Gastrocnemius medialis (tissue), 4 donors: ENCODE data around the gene RIN1. TPM values are rescaled to one million over a fixed set of nuclear protein-coding genes. Genes with fewer than 3 reads are reported as not detected.
A peak's percentile ranks its signal among the peaks of the same experiment; 100 is the strongest.

ENCODE experiments used
- ATAC-seq, 2 donors: fragments of 150-250 bp; one replicate each; pipeline ENCODE4 v1.9.1; 2016
- DNase-seq, 2 donors: peaks; one replicate each; pipeline ENCODE4 v3.0.0-alpha.2; 2019
- H3K27ac ChIP-seq, 4 donors: fragments of 200-600 bp; sonication (generic); 1 replicate in 1 of 4; 2 replicates in 3 of 4; pipeline ENCODE4 v1.5.1; 2016 to 2018; ENCODE audit warnings: mild to moderate bottlenecking in 2 of 4, moderate library complexity in 1 of 4
- H3K27me3 ChIP-seq, 3 donors: fragments of 200-600 bp; sonication (generic) in 2 of 3; 1 replicate in 1 of 3; 2 replicates in 2 of 3; pipeline versions ENCODE4 v1.5.1 to v1.6.0; 2016 to 2019; ENCODE audit warnings: mild to moderate bottlenecking in 1 of 3, moderate library complexity in 1 of 3
- H3K36me3 ChIP-seq, 2 donors: fragments of 200-600 bp; sonication (generic) in 1 of 2; one replicate each; pipeline ENCODE4 v1.5.1; 2017 to 2018
- H3K4me1 ChIP-seq, 2 donors: fragments of 200-600 bp; sonication (generic) in 1 of 2; one replicate each; pipeline ENCODE4 v1.5.1; 2016 to 2017; ENCODE audit warnings: mild to moderate bottlenecking in 2 of 2
- H3K4me3 ChIP-seq, 4 donors: fragments of 200-600 bp; sonication (generic) in 3 of 4; 1 replicate in 1 of 4; 2 replicates in 3 of 4; pipeline ENCODE4 v1.5.1; 2016 to 2019; ENCODE audit warnings: mild to moderate bottlenecking in 2 of 4
- H3K9me3 ChIP-seq, 3 donors: fragments of 200-600 bp; sonication (generic) in 2 of 3; 1 replicate in 1 of 3; 2 replicates in 2 of 3; pipeline ENCODE4 v1.5.1; 2016 to 2019
- POLR2A ChIP-seq, 2 donors: fragments of 450-650 bp; IDR thresholded peaks; one replicate each; pipeline ENCODE4 v1.6.1; 2017; ENCODE audit warnings: antibody characterized with exemption in 2 of 2, mild to moderate bottlenecking in 2 of 2, moderate library complexity in 2 of 2
- in situ Hi-C, 4 donors: fragments of 200-750 bp; cut with MboI; loops; one replicate each; pipeline versions ENCODE4 v1.15.0 to v1.8.0; 2017; ENCODE audit warnings: low sequenced_read_pairs in 4 of 4
- intact Hi-C: fragments of 100-400 bp; cut with DNase I; formaldehyde crosslinking; loops from one replicate; pipeline ENCODE4 v1.15.1; 2023; ENCODE audit warnings: low total_unique reads
- total RNA-seq, 4 donors: library from RNA; depleted of rRNA; stranded (reverse); fragments of >200 nt; gene quantifications; one replicate each; pipeline versions ENCODE4 v1.1.0 to v1.2.3, GENCODE V29; 2016
- TF ChIP-seq, protein P1 (sequence below), 5 experiments: fragments of 450-650 bp in 3 of 5; fragments of 200-600 bp in 2 of 5; sonication (generic) in 2 of 5; IDR thresholded peaks in 4 of 5; conservative IDR thresholded peaks in 1 of 5; 1 replicate in 4 of 5; 2 replicates in 1 of 5; pipeline ENCODE4 v1.5.1; 2016 to 2019; ENCODE audit warnings: antibody characterized with exemption in 5 of 5, mild to moderate bottlenecking in 3 of 5, moderate library complexity in 3 of 5

The RIN1 gene
- total RNA-seq, 4 donors from 2014 or later: 1.9 to 9.7 (median 7.0) TPM

DNA sequence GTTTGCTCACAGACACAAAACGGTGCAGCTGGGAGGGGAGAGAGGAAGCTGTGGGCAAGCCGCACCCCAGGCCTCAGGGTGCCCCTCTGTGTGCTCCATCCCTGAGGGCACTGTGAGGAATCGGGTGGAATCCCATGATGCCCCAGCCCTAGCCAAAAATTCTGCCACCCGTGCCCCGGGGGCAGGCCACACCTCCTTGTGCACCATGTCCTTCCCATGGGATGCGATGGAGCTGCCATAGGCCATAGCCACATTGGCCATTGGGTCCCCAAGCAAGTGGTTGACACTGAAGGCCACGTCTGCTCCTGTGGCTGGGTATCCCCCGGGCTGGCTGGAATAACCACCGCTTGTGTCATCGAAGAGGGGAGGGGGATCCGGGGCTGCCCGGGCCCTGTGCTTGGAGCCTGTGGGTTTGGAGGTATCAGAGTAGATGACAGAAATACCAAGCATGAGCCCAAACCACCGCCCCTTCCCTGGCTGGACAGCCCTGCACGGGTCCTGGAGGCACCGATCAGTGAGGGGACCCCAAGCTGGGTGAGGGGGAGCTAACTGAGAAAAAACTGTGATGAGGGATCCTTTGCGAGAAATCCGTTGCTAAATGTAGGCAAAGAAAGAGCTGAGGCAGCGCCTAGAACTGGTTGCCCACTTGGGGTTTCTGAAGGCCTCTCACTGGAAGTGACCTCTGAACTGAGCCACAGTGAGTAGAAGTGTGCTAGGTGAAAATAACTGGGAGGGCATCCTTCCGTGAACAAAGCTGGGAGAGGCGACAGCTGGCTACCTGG is 48.2 kb downstream of the RIN1 start:
- Histone ChIP-seq H3K27ac (peak overlapping the region; percentile 84 to 93 (median 92)), H3K27me3 (peaks cover 14 to 18% (median 17%) of the 10 kb centered on the region in 3 donors), H3K4me3 (peak overlapping the region; percentile 80 to 87 (median 85)), H3K36me3 (peaks cover 0 to 6% of the 10 kb centered on the region in 2 donors), H3K9me3 (no peaks in the 10 kb centered on the region), H3K4me1 (peaks cover 20 to 36% of the 10 kb centered on the region in 2 donors)
- peak; percentile 3 to 9 for ATAC-seq
- TF ChIP-seq, protein P1, sequence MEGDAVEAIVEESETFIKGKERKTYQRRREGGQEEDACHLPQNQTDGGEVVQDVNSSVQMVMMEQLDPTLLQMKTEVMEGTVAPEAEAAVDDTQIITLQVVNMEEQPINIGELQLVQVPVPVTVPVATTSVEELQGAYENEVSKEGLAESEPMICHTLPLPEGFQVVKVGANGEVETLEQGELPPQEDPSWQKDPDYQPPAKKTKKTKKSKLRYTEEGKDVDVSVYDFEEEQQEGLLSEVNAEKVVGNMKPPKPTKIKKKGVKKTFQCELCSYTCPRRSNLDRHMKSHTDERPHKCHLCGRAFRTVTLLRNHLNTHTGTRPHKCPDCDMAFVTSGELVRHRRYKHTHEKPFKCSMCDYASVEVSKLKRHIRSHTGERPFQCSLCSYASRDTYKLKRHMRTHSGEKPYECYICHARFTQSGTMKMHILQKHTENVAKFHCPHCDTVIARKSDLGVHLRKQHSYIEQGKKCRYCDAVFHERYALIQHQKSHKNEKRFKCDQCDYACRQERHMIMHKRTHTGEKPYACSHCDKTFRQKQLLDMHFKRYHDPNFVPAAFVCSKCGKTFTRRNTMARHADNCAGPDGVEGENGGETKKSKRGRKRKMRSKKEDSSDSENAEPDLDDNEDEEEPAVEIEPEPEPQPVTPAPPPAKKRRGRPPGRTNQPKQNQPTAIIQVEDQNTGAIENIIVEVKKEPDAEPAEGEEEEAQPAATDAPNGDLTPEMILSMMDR (IDR thresholded peaks at IDR 0.05 in 4 of 5, conservative IDR thresholded peaks at IDR 0.05 in 1 of 5): no peak
- no peak for TF ChIP-seq POLR2A (IDR thresholded peaks at IDR 0.05)
- no peak for DNase-seq
- in situ Hi-C loops: loop anchor here in 1 of 4 donors (10.0 kb wide), 1 partner anchor 63 kb away; no protein-coding TSS in a partner anchor
- intact Hi-C loops: loop anchor here (2.0 kb wide), 1 partner anchor 285 kb away; the partner anchor contains the start of genes BANF1 and EIF1AD

DNA sequence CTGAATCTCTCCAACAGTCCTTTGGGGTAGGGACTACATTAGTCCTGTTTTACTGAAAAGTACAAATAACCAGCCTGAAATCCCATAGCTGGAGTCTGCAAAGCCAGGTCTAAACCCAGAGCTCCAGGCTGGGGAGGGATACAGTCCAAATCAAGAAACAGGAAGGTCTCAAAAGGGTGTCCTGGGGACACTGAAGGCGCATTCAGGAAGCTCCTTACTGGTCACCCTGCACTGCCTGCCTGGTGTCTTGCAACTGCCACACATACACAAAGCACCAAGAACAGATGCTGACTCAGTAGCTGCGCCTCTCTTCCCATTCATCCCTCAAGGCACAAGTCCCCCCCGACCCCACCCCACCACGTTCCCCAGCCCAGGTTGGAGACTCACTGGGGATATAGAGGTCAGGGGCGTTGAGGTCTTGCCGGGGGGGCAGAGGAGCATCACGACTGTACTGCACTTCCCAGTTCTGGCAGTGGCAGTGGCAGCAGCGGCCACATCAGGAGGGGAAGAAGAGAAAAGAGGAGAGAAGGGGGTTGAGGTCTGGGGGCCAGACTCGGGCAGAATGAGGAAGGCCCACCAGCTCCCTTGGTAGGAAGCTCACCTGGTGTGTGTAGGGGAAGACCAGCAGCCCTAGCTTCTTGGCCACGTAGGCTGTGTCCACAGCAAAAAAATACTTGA is 48.9 kb downstream of the RIN1 start:
- no peak for DNase-seq
- Histone ChIP-seq H3K36me3 (peaks cover 0 to 6% of the 10 kb centered on the region in 2 donors), H3K9me3 (no peaks in the 10 kb centered on the region), H3K27me3 (peaks cover 9 to 11% (median 10%) of the 10 kb centered on the region in 3 donors), H3K27ac (no peak overlapping the region), H3K4me1 (peaks cover 24 to 42% of the 10 kb centered on the region in 2 donors), H3K4me3 (peak overlapping the region in 1 of 4 donors; percentile 87)
- no peak for TF ChIP-seq POLR2A (IDR thresholded peaks at IDR 0.05)
- TF ChIP-seq, protein P1 (IDR thresholded peaks at IDR 0.05 in 4 of 5, conservative IDR thresholded peaks at IDR 0.05 in 1 of 5): no peak
- no peak for ATAC-seq
- intact Hi-C loops: no loop called here
- in situ Hi-C loops: loop anchor here in 1 of 4 donors (10.0 kb wide), 1 partner anchor 63 kb away; no protein-coding TSS in a partner anchor

DNA sequence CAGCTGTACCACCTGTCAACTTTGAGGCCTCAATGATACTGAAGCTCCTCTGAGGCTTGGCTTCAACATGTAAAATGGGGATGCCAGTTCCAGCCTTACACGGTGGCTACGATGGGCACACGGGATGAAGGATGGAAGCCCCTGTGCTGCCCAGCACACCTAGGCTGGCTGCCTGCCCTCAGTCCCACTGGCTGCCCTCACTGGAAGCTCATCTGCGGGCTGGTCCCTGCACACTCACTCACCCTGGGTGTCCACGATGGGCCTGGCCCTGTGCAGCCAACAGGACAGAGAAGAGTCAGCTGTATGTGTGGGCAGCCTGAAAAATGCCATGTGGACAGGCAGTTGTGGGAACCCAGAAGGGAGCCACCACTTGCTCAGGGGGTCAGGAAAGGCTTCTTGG is 49.5 kb downstream of the RIN1 start:
- H3K27me3 ChIP-seq: peaks cover 3 to 5% (median 5%) of the 10 kb centered on the region in 3 donors
- TF ChIP-seq, protein P1 (IDR thresholded peaks at IDR 0.05 in 4 of 5, conservative IDR thresholded peaks at IDR 0.05 in 1 of 5): no peak
- no peak for TF ChIP-seq POLR2A (IDR thresholded peaks at IDR 0.05)
- no peak overlapping the region for H3K4me3 ChIP-seq
- ATAC-seq: no peak
- in situ Hi-C loops (loop anchor here in 1 of 4 donors (10.0 kb wide), 1 partner anchor 62 kb away; no protein-coding TSS in a partner anchor), intact Hi-C loops (no loop called here)
- peaks cover 24 to 42% of the 10 kb centered on the region in 2 donors for H3K4me1 ChIP-seq
- peaks cover 0 to 6% of the 10 kb centered on the region in 2 donors for H3K36me3 ChIP-seq
- H3K9me3 ChIP-seq: no peaks in the 10 kb centered on the region
- DNase-seq: no peak
- no peak overlapping the region for H3K27ac ChIP-seq

DNA sequence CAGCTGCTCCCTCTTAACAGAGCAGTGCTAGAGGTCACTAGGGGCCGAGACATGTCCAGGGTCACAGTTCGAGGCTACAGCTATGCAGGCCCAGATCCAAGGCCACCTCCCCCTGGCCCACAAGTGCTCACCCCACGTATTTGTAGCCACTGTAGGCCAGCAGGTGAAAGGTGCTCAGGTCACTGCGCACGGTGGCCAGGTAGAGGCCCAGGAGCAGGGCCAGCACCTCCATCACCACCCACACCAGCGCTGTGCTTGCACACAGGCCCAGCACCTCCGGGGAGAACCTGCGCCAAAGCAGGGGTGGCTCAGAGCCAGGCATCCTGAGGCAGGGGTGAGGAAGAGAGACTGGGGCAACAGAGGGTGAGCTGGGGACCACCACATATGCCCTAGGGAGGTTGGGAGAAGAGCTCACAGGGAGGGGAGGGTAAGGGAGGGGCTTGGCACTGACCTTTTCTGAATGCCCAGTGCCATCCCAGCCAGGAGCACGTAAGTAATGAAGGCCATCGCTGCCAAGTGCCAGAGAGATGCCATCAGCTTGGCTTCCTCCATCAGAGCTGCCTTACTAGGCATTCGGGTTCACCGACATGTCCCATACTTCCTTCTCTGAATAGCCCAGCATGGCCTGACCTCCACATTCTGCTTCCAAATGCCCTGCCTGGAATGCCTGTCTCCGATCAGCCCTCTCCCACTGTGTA is 50.8 kb downstream of the RIN1 start:
- in situ Hi-C loops (loop anchor here in 1 of 4 donors (10.0 kb wide), 1 partner anchor 61 kb away; no protein-coding TSS in a partner anchor), intact Hi-C loops (no loop called here)
- ATAC-seq (no peak), DNase-seq (no peak)
- no peaks in the 10 kb centered on the region for H3K27me3 ChIP-seq
- peaks cover 0 to 6% of the 10 kb centered on the region in 2 donors for H3K36me3 ChIP-seq
- no peak overlapping the region for H3K27ac ChIP-seq
- H3K4me3 ChIP-seq: no peak overlapping the region
- H3K9me3 ChIP-seq: no peaks in the 10 kb centered on the region
- peaks cover 24 to 38% of the 10 kb centered on the region in 2 donors for H3K4me1 ChIP-seq
- TF ChIP-seq POLR2A (IDR thresholded peaks at IDR 0.05): no peak
- TF ChIP-seq, protein P1 (IDR thresholded peaks at IDR 0.05 in 4 of 5, conservative IDR thresholded peaks at IDR 0.05 in 1 of 5): no peak
